NCI-H526 treated with DMSO at 0.1 percent for 48 hours (cell line): ENCODE results near the gene HSPBP1.
A peak's percentile ranks its signal among the peaks of the same experiment; 100 is the strongest.

ENCODE experiments used
- DNase-seq: peaks from one replicate; lab custom pipeline; 2025; lab: John Stamatoyannopoulos, UW

HSPBP1 gene

GRCh38 chr19:55304980-55305379 lies 25.1 kb upstream of the HSPBP1 start:
- no peak for DNase-seq

GRCh38 chr19:55304279-55304978 lies 24.5 kb upstream of the HSPBP1 start:
- peak; percentile 32 for DNase-seq

DNA sequence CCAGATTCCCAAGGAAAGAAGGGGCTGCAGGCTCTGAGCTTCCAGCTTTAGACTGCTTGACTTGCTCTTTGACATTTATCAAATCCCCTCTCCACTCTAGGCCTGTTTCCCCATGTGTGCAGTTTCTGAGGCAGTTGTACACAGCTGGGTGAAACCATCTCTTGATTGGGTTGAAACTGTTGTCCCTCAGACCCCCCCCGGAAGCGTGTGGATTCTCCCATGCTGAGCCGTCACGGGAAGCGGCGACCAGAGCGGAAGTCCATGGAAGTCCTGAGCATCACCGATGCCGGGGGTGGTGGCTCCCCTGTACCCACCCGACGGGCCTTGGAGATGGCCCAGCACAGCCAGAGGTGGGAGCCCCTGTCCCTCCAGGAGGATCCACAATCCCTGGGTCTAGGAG lies 23.6 kb upstream of the HSPBP1 start:
- no peak for DNase-seq

GRCh38 chr19:55302318-55302703 lies 22.4 kb upstream of the HSPBP1 start:
- no peak for DNase-seq

- DNase-seq: peak; percentile 72
Observed at GRCh38 chr19:55301459-55302317, 21.8 kb upstream of the HSPBP1 start.

GRCh38 chr19:55300886-55301458 lies 21.1 kb upstream of the HSPBP1 start:
- no peak for DNase-seq

GRCh38 chr19:55299991-55300390 lies 20.1 kb upstream of the HSPBP1 start:
- DNase-seq: no peak

DNA sequence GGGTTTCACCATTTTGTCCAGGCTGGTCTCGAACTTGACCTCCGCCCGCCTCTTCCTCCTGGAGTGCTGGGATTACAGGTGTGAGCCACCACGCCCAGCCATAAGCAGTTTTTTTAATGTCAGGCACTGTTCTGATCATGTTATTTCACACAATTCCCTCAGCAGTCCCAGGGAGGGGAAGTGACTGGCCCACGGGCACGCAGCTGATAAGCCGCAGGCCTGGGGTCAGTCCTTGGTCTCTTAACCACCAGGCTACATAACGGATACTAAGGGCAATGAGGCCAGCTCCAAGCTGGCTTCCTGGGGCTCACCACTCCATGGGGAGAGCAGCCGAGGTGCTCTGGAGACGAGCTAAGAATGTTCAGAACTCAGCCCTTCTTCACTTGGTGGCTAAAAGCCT lies 17.4 kb upstream of the HSPBP1 start:
- DNase-seq: no peak

GRCh38 chr19:55289117-55289796 lies 9.3 kb upstream of the HSPBP1 start:
- no peak for DNase-seq

GRCh38 chr19:55287361-55288079 lies 7.6 kb upstream of the HSPBP1 start:
- no peak for DNase-seq

DNA sequence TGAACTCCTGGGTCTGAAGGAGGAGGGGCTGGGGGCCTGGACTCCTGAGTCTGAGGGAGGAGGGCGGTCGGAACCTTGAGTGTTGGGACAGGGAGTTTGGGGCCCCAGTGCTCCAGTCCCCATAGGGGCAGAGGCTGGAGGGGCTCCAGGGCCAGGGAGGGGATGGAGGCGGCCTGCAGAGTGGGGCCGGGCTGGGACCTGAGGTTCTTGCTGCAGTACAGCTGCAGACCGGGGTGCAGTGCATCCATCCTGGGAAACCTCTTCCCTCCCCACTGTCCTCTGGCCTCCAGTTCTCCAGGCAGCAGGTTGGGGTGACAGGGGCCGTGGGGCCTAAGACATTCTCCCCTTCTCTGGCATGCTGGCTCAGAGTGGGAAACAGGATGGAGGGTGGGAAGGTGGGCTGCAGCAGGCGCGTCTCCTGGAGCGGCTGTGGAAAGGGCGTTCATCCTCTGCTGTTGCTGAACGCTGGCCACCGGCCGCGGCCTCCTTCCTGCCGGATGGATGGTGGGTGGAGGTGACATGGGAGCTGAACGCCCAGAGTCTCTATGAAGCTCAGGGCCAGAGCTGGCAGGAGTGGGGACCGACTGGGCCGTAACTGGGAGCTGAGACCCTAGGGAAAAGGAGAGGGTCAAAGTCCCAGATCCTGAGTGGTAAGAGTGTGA lies 5.5 kb upstream of the HSPBP1 start:
- DNase-seq: no peak

- DNase-seq: no peak
Observed at GRCh38 chr19:55284405-55285058, 4.6 kb upstream of the HSPBP1 start.

DNA sequence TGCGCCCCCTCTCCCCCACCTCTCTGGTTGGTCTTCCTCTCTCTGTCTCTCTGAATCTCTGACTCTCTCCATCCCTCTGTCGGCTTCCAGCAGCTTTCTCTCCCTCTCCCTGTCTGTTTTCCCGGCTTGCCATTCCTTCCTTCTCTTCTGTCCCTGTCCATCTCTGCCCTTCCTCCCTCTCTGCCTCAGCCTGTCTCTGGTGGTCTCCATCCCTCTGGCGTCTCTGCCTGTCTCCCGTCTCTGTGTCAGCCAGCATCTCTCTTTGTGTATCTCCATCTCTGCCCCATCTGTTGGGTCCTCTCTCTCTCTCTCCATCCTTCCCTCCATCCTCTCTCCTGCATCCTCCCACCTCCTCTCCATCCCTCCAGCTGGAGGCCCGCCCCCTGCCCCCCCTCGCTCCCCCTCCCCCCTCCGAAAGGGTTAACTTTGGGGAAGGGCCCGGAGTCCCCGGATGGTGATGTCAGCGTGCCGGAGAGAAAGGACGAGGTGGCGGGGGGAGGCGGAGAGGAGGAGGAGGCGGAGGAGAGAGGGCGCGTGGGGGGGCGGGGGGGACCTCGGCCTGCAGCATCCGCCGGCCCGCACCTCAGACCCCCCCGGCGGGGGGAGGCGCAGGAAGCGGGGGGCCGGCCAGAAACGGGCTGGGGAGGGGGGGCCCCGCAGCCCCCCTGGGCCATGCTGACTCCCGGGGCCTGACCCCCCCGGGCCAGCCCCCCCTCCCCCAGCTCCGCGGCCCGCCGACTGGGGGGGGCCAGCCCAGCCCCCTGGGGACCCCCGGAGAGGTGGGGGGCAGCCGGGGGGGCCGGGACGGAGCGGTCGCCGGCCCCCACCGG lies 3.9 kb upstream of the HSPBP1 start, which contains the start of gene BRSK1:
Gene BRSK1 (plus strand): TSS at position 450 of the 830 bp plus-strand sequence. CDS start 446 bp downstream, outside the sequence.
- peak; percentile 31 for DNase-seq

GRCh38 chr19:55279340-55279739 lies 570 bp downstream of the HSPBP1 start:
- DNase-seq: no peak

DNA sequence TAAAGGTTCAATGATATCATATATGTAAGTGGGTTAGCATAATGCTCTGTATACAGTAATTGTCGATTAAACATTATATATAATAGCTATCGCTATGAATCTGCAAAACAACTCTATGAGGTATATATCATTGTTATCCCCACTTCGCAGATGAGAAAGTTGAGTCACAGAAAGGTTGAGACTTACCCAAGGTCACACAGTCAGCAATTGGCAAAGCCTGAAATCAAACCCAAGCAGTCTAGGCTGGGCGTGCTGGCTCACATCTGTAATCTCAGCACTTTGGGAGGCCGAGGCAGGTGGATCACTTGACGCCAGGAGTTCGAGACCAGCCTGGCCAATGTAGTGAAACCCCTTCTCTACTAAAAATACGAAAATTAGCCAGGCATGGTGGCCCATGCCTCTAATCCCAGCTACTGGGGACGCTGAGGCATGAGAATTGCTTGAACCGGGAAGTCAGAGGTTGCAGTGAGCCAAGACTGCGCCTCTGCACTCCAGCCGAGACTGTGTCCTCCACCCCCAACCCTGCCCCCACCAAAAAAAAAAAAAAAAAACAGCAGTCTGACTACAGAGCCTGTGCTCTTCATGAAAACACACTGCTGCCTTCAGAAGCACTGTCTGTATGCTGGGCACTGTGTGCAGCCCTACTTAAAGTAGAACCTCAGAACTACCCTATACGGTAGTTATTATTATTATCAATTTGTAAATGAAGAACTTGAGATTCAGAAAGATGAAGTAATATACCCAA lies 1.3 kb downstream of the HSPBP1 start:
- DNase-seq: no peak

GRCh38 chr19:55277494-55277893 lies 2.4 kb downstream of the HSPBP1 start:
- no peak for DNase-seq

- no peak for DNase-seq
Observed at GRCh38 chr19:55276720-55277430, 3.0 kb downstream of the HSPBP1 start.
